Measurements from ENCODE around the gene MKNK1. TPM values are rescaled to one million over a fixed set of nuclear protein-coding genes. Genes with fewer than 3 reads are reported as not detected.

The MKNK1 gene
- total and polyA plus RNA-seq, 2 of the 8 experiments (the other 6 are each of a cell fraction or from before 2014, with no cell fraction given): 13.9 to 21.5 TPM

GRCh38 chr1:46532498-46533178 lies 71.4 kb downstream of the MKNK1 start (continued):
- TF ChIP-seq RAD21 (IDR thresholded peaks at IDR 0.05 in 1 of 2, conservative IDR thresholded peaks at IDR 0.05 in 1 of 2; ENCODE audit: low read depth in 2 of 2, low read length in 2 of 2) (peak; percentile 64 to 77), SUZ12 (IDR thresholded peaks at IDR 0.05; ENCODE audit: low read length) (no peak), RXRA (IDR thresholded peaks at IDR 0.05; ENCODE audit: insufficient read depth, low read depth, low read length) (no peak)
- TF ChIP-seq, protein P1, sequence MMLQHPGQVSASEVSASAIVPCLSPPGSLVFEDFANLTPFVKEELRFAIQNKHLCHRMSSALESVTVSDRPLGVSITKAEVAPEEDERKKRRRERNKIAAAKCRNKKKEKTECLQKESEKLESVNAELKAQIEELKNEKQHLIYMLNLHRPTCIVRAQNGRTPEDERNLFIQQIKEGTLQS (IDR thresholded peaks at IDR 0.05; ENCODE audit: insufficient read depth, low read depth, low read length): no peak

All from H1 (cell line).